ENCODE data around the gene SLC49A4.

SLC49A4 gene

DNA sequence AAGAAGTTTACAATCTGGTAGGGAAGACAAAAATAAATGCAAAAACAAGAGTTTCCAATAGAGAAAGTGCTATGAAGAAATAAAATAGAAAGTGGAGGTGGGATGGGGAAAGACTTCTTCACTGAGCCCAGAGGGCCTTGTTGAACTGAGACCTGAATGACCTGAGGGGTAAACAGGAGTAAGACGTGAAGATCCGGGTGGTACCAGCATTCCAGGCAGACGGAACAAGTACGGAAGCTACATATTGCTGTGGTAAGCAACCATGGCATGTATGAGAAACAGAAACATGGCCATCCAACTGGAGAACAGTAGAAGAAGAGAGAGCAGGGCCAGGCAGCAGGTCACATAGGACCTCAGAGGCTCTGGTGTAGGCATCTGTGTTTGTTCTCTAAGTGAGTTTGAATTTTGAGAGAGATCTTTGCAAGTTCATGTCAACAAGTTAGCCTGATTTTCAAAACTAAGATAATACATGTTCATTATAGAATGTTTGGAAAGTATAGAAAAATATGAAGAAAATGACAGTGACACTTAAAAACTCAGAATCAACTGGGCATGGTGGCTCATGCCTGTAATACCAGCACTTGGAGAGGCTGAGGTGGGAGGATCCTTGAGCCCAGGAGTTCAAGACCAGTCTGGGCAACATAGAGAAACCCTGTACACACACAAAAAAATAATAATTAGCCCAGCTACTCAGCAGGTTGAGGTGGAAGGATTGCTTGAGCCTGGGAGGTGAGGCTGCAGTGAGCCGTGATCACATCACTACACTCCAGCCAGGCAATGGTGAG lies 64.3 kb downstream of the SLC49A4 start:
- DNase-seq, result no peak

DNA sequence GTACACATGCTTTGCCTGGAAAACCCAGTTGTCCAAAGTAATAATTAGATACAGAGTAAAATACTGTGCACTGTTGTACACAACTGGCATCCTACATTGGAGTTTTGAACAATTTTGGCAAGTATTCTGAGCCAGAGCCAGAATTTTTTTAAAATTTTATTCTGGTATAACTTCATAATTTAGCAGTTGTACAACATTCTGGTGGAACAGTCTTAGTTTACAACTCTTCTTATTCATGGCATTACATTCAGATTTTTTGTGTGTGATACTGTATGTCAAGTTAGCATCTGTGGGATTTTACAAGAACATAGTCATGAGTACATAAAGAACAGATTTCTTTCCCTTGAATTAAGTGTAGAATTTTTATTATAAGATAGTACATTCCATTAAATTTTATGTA lies 67.5 kb downstream of the SLC49A4 start:
- DNase-seq, result no peak

DNA sequence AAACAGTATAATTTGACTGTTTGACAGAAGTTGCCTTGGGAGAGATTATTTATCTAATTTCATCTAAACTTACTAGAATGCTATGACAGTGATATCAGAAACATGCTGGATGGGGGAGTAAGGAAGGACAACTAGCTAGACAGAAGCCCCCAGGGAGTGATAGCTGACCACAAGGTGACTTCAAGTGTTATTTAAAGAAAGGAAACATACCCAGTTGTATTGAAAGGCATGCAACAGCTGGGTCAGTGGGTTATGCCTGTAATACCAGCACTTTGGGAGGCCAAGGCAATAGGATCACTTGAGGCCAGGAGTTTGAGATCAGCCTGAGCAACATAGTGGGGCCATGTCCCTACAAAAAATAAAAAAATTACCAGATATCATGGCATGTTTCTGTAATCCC lies 69.6 kb downstream of the SLC49A4 start:
- no peak for DNase-seq

DNA sequence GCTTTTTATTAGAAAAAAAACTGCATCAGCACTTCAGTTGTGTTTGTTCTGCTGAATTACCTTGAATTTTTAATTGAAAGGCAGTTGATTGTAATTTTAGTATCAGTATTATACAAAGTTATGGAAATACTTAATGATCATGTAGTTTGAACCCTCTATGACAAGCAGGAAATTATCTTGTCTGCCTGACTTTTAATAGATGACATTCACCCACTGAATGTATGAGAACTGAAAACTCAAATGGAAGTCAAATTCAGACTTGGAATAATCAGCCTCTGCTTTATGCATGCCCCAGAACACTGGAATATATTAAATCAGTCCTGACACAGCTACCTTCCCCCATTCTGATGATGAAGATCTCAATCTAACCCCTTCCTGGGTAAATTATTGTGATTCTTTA lies 73.5 kb downstream of the SLC49A4 start:
- DNase-seq, result no peak

DNA sequence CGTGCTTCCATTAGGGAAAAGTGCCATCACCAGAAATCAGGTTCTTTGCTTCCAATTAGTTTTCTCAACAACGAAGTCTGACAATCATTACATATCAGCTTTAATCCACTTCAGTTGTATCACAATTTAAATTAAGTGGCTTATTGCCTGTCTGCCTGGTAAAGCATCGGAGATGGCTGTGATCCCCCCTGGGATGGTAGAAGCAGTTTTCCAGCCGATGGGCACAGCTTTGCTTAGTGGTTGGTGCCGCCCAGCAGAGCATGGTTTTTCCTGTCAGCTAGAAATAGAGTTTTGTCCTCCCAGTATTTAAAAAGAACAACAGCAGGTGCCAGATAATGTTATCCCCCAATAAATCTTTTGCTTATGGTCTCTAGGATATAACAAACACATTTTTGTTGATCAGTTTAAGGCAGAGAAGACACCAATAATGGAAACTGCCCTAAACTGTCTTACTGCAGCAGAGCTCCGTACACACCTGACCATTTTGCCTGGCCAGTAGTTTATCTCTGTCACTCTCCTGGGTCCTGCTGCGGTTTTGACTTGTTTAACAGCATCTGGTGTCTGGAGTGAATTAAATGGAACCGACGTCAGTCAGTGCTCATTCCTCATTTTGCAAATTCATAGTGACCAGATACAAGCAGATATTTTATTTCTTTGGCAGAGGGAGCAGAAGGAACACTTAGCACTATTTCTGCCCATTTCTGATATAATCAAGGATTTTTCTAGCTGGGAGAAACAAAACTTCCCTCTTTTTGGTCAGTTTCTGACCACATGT lies 79.1 kb downstream of the SLC49A4 start:
- DNase-seq, result no peak

DNA sequence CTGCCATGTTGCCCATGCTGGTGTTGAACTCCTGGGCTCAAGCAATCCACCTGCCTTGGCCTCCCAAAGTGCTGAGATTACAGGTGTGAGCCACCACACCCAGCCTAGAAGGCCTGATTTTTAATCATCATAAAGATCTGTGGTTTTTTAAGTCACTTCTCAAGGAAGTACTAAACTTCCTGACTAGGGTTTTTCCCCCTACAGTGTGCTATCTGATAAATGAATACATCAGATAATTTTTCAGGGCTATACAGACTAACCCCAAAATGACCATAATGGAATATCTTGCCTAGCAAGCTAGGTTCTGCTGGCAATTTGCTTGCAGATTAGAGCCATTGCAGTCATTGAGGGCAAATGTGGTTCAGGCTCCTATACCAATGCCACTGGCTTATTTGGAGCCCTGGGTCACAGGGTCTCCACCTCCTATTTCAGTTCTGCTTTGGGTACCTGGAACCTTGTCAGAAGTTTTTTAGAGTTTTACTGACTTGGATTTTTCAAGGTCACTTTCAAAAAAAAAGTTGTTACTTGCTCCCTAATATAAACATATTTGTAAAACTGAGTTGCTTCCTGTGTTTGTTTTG lies 80.8 kb downstream of the SLC49A4 start:
- no peak for DNase-seq

DNA sequence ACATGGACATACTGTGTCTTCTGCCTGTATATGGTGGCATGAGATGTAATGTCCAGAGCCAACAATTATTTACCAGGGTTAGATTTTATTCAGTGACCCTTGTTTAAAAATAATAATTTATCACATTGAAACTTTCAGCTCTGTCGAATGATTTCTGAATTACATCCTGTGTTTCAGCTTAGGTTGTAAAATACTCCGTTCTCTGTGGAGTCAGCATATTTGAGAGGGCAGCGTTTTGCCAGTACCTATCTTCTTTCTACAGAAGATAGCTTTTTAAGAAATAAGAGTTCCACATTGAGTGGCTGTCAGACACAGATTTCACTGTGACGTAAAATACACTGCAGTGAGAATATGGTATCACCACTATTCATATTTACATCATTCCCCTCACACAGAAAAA lies 85.3 kb downstream of the SLC49A4 start:
- DNase-seq, result no peak

DNA sequence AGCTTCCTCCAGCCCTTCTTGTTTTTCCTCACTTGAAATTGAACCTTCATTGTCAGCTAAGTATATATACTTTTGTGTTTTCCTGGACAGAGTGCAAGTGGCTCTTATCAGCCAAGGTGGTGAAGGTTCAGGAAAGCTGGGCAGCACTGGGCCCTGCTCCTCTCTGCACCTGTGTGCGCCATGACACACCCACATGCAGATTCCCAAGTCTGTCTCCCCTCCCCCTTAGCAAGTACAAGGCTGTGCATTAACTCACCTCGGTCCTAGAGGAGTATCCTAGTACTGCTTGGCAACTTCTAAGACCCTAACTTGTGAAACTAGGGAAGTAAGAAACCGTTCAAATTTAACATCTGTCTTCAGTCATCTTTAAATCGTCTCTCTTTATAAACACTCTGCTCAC lies 85.8 kb downstream of the SLC49A4 start:
- no peak for DNase-seq

DNA sequence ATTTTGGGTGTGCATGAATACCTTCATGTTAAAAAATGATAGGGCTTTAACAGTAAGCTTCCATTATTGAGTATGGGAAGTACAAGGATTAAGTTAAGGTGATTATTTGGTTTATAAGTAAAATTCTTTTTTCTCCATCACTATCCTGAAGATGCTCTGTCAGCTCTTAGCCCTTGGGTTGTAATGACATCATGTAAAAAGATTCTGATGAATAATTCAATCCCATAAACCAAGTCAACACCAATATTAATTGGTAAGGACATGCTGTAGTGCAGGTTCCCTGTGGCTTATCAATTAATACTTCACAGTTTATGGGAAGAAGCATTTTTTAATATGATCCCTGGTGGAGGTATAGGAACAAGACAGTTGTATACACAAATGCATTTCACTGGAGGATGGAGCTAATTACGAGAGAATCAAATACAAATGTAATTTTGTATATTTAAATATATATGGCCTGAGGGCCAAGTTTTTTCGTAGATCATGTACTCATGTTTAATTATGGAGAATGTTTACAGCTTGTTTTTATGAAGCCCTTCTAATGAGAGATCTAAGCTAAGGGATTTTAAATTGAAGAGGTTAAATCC lies 87.6 kb downstream of the SLC49A4 start:
- DNase-seq, result no peak

DNA sequence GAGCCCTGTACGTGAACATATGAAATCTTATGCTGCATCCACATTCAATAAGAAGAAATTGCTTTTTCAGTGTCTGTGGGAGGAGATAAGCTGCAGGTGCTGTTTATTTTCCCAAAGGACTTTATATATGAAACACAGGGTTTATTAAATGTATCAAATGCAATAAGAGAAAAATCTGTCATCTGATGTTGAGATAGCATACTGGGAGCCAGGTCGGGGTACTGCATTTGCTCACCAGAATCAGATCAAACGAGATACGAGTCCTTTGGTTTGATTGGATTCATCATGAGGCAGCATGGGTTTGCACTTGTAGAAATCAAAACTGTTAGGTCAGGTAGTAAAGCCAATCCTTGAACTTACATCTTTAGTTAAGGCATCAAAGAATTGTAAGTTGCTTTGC lies 91.4 kb downstream of the SLC49A4 start:
- no peak for DNase-seq

DNA sequence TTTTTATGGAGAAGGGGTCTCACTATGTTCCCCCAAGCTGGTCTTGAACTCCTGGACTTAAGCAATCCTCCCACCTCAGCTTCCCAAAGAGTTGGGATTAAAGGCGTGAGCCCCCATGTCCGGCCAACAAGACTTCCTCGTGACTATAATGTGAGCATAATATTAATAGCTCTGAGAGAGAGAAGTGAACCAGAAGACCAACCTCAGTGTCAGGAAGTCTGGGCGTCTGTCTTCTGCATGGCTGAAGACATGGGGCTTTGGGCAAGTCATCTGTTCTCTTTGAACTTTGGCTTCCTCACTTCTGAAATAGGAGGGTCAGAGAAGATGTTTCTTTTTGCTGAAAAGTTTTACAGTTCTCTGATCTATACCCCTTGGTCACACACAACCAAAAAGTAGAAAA lies 92.1 kb downstream of the SLC49A4 start:
- DNase-seq, result no peak

DNA sequence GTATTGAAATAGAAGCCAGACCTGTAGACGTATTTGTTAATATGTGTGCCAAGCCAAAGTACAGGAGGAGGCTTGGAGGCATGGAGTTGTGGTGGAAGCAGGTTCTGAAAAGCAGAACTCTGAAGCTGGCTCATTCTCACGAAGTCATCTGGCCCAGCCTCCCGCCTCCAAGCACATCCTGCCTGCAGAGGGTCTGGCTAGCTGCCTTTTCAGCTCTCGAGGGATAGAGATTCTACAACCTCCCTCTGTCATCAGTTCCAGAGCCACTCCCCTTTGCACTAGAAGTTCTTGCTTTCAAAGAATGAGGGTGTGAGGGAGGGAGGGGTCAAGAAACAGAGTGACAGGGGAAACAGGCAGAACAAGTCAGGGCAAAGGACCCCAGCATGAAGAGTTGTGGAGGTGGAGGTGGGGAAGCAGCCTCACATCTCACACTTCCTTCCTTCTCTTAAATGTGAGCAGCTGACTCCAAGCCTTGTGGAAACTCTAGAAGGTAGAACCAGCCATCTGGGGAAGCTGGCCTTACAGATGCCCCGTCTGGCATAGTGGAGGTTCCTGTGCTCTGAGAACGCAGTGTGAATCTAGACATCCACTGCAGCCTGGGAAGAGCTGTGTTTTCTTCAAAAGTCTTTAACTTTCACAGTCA lies 95.3 kb downstream of the SLC49A4 start:
- peak; percentile 8 for DNase-seq

DNA sequence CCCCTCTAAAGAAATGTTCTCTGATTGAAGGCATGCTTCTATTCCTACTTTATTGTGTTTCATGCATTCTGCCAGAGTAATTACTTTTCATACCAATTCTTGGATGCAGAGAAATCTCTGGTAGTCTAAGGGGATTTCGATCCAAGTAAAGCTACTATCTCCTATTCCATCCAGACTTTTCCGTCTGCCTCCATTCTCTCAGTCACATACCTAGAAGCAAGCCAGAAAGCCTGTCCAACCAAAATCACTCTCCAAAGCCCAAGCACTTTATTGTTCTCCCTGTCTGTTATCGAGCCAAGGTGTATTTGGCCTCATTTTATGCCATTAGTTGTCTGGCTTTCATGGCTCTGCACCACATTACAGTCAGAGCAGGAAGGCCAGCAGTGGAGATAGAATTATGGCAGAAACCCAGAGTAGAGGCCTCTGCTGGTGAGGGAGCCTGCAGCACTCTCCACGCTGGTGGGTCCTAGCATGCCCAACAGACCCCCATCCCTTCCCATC lies 95.9 kb downstream of the SLC49A4 start:
- DNase-seq, result no peak

DNA sequence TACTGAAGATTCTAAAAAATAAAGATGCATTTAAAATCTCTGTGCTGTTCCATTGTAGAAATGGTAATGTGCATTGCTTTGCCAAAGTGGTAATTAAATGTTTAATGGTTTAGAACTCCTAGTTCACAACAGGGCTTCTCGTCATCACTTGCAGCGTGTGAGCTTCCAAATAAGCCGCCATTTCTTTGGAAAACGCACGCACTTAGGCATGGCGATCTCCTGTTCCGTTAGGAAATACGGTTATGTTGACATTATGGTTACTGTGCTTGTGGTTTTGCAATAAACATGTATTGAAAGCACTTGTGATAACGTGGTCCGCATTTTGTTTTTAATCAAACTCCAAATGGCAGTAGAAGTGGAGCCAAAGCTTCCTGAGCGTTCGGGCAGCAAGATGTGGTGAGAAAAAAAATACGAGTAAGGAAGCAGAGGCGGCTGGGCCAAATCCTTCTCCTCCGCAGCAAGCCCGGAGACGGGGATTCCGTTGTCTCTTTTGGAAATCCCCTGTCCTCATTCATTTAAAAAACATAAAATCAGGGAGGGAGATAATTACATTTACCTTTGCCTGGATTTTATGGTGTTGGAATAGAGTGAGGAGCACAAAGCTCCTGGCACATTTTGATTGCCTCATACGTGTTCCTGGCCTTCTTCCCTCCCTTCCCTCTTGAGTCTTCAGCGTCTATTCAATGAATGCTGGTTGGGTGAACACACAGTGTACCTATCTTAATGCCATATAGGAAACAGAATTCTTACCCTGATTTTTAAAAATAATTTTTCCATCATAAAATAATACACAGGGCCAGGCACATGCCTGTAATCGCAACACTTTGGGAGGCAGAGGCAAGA lies 97.5 kb downstream of the SLC49A4 start:
- DNase-seq, result no peak

DNA sequence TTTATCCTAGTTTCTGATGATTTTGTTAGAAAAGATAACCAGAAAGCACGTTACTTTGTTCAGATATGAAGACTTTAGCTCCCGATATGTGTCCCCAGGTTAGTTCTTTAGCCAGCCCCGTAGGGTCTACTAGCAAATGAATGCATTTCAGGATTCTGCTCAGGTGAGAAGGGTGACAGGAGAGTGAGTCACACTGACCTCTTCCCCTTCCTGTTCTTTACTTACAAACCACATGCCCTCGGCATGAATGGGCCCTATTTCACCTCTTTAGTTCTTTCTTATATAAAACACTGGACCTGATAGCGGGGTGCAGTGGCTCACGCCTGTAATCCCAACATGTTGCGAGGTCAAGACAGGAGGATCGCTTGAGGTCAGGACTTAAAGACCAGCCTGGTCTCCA lies 98.4 kb downstream of the SLC49A4 start:
- no peak for DNase-seq

DNA sequence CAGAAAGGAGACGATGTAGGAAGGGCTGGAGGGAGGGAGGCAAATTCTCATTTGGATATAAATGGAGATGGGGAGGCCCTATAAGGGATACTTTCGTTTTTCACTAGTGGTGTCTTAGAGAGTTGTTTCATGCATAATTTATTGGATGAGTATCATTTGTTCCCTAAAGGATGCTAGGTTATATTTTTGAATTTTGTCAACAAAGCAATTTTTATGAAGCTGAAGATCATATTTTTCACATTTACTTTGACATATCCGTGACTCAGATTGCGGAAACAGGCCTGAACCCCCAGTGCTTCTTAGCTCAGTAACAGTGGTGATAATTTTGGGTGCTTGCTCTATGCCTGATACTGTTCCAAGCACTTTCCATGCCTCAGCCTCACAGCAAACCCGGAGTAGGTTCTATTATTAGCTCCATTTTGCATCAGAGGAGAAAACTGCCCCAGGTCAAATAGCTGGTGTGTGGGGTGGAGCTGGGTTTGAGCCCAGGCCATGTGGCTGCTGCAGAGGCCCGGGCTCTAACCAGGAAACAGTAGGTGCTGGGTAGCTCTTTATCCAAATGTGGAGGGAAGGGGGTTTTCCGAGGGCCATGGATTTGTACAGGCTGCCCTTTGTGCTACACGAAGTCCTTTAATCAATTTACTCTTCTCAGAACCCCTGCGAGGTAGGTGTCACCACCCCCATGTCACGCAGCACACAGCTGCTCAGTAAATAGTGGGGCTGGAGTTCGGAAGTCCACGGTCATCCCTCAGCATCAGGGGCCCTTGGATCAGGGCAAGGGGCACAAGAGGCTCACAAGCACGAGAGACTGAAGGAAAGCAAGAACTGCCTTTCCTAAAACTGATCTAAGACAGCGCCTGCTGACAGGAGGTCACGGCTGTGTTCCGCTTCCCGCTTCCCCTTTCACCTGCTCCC lies 99.1 kb downstream of the SLC49A4 start:
- no peak for DNase-seq

DNA sequence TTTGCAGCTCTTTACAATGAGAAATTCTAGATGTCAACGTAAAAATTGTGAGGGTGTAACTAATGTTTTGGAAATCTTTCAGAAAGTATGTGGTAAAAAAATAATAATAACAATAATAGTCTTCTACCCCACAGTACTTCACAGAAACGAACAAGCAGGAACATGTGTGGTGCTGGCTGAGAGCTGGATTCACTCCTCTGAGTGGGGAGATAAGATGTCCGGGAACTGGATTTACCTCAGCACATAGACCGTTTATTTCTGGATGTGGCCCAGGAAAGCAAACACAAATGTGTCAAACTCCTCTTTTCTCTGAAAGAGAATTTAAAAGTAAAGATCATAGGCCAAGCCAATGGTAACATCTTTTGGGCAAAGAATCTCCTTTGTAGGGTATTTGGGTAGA lies 103.4 kb downstream of the SLC49A4 start:
- no peak for DNase-seq

DNA sequence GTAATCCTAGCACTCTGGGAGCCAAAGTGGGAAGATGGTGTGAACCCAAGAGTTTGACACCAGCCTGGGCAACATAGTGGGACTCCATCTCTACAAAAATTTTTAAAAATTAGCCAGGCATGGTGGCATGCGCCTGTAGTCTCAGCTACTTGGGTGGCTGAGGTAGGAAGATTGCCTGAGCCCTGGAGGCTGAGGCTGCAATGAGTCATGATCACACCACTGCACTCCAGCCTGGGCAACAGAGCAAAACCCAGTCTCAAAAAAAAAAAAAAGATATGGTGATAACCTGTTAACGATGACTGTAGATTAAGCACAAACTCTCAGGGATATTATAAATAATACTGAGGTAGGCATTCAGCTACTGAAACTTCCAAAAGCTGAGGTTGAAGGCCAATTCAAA lies 107.5 kb downstream of the SLC49A4 start:
- no peak for DNase-seq

DNA sequence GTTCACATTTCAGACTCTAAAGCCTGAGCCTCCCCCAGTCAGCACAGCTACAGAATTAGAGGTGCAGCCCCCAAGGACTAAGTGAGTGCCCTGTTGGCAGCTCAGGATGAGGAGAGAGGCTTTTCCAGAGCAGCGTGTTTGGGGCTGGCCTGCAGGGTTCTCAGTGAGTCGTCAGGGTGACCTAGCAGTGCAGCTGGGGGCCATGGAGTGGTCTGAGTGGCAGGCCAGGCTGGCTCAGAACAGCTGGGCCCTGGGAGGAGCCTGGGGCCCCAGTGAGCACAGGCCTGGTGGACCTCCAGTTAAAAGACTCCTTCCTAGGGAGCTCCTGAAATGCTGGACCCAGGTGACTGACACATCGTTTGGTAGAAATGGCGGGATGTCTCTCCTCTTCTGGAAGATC lies 108.3 kb downstream of the SLC49A4 start:
- DNase-seq, result no peak

DNA sequence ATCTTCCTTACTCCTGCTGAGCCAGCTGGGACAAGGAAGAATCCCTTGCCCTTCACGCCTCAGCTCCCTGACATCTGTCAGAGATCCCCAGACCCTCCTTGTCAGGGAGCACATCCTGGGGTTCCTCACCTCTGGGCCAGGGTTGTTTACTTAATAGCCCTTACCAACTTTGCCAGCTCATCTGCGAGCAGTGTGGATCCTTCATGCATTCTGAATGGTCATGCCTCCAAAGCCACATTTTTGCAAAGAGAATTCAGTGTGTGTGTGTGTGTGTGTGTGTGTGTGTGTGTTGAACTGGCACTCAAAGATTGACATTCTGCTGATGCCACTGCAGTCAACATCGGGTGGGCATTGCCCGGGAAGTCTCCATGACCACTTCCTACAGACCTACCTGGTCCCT lies 112.6 kb downstream of the SLC49A4 start:
- DNase-seq, result no peak

DNA sequence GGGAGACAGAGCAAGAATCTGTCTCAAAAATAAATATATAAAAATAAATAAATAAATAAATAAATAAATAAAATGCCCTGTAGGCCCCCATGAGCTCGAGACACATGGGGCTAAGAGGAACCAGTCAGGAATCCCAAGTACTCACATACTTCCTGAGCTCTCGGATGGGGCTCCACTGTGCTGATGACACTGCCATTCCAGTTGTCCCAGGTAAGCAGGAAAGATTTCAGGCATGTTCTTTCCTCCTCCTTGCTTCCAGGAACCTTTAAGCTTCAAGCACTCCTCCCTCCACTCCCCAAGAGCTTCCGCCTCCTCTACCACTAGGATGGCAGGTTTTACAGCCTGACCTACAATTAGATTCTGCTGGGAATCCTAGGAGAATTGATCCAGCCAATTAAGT lies 113.4 kb downstream of the SLC49A4 start:
- no peak for DNase-seq

Data from NCI-H1694 (cell line).